Iris pigment epithelial cell (primary cell): ENCODE data around the gene ALDH3A1.
A peak's percentile ranks its signal among the peaks of the same experiment; 100 is the strongest.

Source experiments
- DNase-seq: peaks from one replicate; pipeline ENCODE4 v3.0.0-alpha.2; 2011; ENCODE audit warnings: low read depth

Gene ALDH3A1

DNA sequence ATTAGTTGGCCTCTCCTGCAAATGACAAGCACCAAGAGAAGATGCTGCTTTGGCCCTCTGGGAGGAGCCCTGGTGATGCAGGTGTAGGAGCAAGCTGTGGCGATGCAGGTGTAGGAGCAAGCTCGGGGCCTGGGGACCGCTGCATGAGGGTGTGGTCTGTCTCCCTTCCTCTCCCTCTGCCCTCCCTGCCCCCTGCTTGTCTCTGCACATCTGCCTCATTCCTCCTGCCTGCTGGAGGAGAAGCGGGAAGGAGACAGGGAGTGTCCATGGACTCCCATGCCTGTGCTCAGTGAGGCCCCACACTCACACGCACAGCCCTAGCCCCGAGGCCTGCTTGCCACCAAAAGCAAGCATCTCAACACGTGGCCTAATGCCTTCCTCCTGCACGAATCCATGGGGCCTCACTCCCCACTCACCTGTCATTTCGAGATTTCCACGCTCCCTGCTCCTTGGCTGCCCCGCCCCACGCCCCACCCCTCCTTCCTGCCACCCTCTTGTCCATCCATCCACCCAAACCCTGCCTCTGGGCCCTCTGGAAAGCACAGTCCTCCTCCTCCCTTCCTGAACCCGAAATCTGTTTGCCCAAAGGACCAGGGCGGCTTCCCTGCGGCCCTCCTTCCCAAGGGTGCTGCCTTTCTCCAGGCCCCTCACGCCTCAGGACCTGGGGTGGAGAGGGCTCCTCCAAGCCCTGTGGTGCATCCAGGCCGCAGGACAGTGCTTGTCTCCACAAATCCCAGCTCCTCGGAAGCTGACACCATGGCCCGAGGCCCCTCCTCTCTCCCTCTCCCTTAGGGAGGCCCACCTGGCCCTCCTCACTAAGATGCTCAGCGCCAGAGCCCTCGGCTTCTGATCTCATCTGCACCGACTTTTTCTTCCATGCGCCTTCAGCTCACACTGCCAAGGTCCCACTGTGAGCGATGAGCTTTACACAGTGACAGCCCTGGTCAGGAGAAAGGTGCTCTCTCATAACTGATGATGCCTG, 11.8 kb upstream of the ALDH3A1 start:
- DNase-seq, result no peak

DNA sequence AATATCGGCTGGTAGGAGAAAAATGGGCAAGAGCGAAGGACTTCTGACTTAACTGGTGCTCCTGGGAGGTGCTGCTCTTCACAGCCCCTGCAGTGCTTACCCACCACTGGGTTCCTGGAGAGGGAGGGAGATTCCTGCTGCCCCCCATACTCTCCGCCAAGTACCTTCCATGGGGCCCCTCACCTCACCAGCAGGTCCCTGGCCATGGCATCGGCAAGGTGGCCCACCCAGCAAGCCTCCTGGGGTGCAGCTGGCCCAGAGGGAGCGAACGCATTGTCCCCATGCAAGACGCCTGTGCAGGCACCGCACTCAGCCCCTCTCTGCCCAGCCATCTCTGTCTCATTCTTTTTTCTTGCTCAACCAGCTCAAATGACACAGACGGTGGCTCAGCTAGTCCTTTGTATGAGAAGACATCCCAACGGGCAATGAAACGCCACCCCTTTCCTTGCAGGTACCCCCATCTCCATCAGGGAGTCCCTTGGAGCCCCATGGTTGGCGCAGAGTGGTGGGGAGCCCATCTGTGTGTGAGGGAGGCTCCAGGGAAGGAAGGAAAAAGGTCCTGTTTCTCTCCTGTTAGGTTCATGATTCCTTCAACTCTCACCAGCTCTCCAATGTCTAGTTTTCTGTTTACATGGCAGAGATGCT, 9.6 kb upstream of the ALDH3A1 start:
- no peak for DNase-seq

DNA sequence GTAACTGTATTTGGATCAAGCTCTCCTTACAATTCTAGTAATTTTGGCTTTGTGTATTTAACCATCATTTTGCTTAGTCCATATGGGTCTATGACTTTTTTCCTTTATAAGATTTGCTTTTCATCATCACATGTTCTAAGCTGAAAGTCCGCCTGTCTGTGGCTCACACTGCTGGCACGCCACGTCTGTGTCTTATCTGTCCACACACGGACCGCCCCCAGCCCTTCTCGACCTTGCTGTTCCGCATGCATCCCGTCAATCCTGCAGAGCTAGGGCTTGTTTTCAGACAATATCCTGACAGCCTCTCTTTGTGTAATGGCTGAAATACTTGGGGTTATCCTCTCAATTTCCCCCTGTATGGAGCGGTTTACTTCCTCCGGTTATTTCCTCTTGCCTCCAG, 8.4 kb upstream of the ALDH3A1 start:
- DNase-seq, result no peak

GRCh38 chr17:19755821-19756510, 7.9 kb upstream of the ALDH3A1 start:
- DNase-seq, result no peak

DNA sequence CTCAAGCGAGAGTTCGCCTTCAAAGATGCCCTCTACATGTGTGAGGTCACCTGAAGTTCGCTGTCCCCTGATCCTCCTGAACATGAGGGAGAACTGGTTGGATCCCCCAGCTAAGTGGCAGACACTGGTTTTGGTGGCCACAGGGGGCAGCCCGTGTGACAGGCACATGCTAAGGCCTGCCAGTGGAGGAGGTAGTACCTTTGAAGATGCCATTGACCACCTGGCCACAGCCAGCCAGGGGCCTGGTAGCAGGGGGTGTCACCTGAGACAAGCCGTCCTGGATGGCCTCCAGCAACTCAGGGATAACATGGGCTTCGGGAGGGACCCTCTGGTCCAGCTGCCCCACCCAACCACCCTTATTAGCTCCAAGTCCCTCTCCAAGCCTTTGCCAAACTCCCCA, 7.3 kb upstream of the ALDH3A1 start:
- DNase-seq, result no peak

- DNase-seq, result no peak
Measured at GRCh38 chr17:19753661-19754463, 5.8 kb upstream of the ALDH3A1 start.

GRCh38 chr17:19753051-19753509, 5.0 kb upstream of the ALDH3A1 start:
- peak; percentile 67 for DNase-seq

DNA sequence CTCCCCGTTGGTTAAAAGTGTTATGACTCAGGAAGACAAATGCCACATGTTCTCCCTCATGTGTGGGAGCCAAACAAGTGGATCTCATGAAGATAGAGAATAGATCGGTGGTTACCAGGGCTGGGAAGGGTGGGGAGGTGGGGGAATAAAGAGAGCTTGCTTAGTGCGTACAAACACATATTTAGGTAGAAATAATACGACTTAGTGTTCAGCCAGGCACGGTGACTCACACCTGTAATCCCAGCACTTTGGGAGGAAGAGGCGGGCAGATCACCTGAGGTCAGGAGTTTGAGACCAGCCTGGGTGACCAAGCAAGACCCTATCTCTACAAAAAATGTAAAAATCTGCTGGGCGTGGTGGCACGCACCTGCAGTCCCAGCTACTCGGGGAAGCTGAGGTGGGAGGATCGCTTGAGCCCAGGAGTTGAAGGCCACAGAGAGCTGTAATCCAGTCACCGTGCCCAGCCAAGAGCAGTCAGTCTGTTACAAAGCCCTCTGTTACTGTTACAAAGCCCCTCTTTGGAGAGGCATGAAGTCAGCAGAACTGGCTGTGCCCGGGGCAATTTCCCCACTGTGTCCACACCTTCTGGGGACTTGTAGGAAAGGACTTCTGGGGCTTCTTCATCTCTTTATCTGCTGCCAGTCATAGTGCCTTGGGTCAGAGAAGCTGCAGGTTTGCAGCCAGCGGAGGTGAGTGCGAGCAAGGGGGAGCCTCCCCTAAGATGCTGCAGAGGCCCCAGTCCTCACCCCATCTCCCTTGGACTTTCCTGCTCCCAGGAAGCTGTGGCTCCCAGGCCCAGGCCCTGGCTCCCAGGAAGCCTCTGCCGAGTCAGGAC, 4.3 kb upstream of the ALDH3A1 start:
- no peak for DNase-seq

GRCh38 chr17:19750835-19751234, 2.7 kb upstream of the ALDH3A1 start:
- no peak for DNase-seq

- no peak for DNase-seq
Measured at GRCh38 chr17:19750020-19750572, 2.0 kb upstream of the ALDH3A1 start.

DNA sequence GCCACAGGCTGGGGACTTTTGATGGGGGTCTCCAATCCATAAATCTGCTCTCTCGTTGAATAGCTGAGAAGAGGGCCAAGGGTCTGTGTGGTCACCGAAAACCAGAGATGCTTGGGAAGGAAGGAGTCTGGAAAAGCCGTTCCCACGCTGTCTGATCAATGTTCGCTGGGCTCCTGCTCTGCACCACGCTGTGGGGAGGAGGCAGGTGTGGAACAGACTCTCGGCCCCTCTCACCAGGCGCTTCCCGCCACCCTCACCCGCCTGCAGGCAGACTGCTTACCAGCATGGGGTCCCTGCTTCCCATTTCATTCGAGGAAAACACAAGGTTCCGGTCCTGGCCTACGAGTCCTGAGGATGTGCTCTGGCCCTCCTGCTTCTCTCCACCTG, 702 bp upstream of the ALDH3A1 start:
- no peak for DNase-seq

- DNase-seq, result no peak
Measured at GRCh38 chr17:19747159-19747719, 859 bp downstream of the ALDH3A1 start.

- no peak for DNase-seq
Measured at GRCh38 chr17:19746517-19746916, 1.6 kb downstream of the ALDH3A1 start.

DNA sequence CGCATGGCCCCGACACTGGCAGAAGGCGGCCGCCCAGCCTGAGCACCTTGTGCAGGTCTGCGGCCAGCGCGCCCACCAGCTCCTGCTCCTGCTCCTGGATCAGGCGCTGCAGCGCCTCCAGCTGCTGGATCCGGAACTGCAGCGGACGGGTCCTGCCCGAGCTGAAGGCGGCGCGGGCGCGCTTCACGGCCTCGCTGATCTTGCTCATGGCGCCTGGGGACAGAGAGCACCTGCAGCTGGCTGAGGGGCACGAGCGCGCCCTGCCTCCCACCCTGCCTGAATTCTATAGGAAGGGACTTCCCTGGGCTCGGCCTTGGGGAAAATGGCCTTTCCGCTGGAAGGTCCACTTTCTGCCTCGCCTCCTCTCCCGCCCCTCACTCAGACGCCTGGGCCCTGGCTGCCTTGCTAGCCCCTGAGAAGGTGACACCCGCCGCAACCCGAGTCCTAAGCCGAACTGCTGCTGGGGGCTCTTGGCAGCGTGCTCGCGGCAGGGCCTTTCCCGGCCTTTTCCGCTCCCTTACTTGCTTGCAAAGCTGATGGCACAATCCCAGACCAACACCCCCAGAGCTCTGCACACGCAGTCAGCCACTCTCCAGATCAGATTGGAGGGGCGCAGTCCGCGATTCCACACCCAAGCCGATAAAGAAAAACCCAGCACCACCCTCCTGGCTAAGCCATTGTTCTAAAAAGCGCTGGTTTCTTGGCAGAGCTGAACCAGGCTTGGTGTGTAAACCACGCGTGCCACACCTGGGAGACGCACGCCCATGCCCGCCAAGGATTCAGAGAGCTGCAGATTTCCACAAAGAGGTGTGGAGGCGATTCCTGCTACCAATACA, 3.0 kb downstream of the ALDH3A1 start:
- peak; percentile 62 for DNase-seq

DNA sequence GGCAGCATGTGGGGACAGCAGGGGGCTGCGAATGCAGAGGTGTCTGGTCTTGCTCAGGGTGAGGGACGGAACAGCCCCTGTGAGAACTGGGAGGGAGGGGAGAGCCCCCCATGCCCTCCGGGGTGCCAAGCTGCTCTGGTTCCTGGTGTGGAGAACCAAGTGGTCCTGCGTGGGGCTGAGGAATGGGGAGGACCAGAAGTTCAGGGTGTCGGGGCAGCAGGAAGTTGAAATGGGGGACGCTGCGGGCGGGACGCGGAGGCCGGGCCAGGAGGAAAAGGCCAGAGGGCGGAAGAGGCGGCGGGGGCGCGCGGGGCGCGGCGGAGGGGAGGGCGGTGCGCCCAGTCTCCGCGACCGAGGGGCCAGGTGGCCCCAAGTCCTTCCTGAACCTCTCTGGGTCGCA, 3.6 kb downstream of the ALDH3A1 start:
- no peak for DNase-seq

DNA sequence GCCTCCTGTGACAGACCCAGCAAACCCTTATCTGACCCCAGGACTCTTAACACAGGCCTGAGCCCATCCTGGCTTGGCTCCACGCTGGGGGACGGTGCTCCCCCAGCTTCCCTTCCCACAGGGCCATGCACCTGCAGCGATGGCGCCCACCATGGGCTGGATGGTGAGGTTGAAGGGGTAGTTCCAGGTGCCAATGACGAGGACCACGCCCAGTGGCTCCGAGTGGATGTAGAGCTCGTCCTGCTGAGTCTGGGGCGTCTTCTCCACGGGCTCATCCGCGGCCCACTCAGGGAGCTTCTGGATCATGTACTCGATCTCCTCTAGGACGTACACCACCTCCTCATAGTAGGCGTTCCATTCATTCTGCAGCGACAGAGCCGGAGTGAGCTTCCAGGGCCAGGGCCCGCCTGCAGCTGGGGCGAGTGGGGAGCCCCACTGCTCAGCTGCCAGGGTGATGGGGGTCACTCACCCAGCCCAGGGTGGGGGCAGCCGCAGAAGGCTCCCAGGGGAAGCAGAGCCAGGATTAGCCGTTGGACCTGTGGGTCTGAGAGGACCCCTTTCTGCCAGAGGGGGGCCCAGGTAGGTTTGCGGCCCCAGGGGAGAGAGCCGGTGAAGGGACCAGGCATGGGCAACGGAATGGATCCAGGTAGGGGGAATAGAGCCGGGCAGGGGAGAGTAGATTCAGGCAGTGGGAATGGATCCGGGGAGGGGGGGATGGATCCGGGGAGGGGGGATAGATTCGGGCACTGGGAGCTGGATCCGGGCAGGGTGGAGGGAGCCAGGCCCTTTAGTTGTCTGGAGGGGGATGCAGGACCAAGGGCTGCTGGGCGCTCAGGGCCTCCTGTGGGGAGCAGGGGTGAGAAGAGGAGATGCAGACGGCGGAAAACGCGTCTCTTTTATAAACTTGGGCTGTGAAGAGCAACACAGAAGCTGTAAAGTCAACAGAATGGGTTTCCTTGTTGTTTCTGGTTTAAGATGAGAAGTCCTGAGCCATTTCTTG, 4.7 kb downstream of the ALDH3A1 start:
- DNase-seq, result no peak

DNA sequence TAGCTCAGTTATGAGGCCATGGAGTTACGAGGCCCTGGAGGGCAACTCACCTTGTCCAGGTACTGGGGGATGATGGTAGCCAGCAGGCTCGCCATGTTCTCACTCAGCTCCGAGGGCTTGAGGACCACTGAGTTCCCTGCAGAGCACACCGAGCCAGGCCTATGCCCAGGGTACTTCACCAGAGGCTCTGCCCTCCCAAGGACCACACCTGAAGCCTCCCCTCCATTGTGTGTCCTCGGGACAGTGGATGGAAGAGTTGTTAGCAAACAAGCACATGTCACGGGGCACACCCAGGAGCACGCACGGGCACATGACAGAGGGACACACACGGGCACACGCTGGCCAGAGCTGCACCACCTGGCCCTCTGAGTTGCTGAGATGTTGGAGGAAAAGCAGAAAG, 5.6 kb downstream of the ALDH3A1 start:
- no peak for DNase-seq

- no peak for DNase-seq
Measured at GRCh38 chr17:19741832-19742457, 6.2 kb downstream of the ALDH3A1 start.
